GM19452 (cell line): ENCODE measurements around the gene RGMA.

ENCODE experiments used
- ATAC-seq: cut with Tn5 transposase; IDR thresholded peaks from one replicate; pipeline ENCODE4 v1.9.1; 2021; ENCODE audit not compliant: unreplicated experiment

RGMA gene

DNA sequence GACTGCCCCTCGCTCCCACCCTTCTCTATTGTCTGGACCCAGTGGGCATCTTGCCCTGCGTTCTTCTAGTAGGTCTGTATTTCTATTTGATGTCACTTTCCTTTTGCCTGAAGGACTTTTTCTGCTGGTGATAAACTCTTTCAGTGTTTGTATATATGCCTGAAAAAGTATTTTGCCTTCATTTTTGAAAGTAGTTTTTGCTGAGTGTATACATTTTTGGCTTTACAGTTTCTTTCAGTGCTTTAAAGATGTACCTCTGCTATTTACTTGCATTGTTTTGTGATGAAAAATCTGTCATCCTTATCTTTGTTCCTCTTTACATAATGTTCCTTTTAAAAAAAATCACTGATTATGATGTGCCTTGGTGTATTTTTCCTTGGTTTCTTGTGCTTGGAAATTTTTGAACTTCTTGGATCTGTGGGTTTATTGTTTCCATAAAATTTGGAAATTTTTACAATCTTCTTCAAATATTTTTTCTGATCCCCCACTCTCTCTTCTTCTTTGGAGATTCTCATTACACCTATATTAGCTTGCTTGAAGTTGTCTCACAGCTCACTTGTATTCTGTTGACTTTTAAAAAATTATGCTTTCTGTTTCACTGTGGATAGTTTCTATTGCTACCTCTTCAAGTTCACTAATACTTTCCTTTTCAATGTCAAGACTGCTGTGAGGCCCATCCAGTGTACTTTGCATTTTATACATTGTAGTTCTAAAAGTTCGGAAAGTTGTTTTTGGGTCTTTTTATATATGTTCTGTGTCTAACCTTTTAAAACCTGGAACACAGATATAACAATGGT lies 67.8 kb downstream of the RGMA start:
- peak; percentile 72 for ATAC-seq

DNA sequence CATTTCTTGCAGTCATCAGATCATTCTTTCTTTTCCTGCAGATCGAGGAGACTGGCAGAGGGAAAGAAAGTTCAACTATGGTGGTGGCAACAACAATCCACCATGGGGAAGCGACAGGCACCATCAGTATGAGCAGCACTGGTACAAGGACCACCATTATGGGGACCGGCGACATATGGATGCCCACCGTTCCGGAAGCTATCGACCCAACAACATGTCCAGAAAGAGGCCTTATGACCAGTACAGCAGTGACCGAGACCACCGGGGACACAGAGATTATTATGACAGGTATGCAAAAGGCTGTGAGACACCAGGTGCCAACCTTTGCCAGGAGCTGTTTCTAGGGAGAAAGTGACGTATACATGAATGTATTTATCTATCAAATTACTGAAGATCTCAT lies 69.0 kb downstream of the RGMA start:
- no peak for ATAC-seq

DNA sequence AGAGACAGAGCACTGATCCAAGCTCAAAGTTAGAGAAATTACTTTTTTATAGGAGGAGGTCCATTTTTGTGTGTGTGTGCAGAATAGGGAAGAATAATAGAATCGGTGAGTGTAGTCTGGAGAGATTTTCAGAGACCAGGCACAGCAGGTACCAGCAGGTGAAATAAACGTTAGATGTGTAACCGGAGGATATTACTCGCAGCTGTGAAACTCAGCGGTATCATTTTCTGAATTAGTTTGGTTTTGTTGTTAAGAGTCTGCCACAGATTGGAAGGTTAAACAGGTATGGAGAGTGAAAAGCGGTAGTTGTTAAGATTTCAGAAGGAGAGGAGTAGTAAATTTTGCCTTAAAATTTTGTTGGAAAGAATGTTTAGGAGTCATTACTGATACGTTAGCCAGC lies 69.9 kb downstream of the RGMA start:
- ATAC-seq: no peak

DNA sequence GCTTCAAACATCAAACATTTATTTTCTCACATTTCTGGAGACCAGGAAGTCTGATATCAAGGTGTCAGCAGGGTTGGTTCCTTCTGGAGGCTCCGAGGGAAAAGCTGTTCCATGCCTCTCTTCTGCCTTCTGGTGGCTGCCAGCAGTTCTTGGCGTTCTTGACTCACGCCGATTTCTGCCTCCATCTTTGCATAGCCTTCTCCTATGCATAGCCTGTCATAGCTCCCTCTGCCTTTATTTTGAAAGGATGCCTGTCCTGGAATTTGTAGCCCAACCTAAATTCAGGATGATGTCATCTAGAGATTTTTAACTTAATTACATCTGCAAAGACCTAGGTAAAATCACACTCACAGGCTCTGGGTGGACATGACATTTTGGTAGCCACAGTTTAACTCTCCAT lies 70.4 kb downstream of the RGMA start:
- no peak for ATAC-seq

DNA sequence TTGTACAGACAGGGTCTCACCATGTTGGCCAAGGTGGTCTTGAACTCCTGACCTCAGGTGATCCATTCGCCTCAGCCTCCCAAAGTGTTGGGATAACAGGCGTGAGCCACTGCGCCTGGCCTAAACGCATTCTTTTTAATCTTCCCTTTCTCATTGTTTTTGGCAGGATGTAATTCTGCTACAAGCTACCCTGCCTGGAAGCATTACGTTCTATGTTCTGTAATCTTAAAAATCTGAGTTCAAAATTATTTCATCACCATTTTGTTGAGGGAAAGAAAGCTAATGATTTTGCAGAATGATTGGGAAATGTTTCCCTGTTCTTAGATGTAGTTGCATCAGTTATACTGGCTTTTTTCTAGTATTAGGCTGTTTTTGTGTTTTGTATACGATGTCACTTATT lies 71.5 kb downstream of the RGMA start:
- ATAC-seq: no peak

DNA sequence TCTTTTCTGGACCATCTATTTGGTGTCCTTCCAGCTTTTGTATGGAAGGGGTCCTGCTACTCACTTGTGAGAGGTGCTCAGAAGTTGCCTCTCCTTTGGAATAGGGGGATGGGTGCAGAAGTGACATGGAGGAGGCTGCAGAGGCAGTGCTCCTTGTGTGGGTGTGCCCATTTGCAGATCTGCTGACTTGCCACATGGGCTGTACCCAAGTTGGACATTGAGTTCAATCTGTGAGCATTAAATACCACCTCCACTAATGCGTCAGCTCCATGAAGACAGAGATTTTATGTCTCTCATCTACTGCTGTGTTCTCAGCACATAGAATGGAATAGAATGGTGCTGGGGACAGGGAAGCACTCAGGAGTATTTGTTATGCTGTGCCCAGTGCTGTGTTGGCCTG lies 76.2 kb downstream of the RGMA start:
- ATAC-seq: no peak

DNA sequence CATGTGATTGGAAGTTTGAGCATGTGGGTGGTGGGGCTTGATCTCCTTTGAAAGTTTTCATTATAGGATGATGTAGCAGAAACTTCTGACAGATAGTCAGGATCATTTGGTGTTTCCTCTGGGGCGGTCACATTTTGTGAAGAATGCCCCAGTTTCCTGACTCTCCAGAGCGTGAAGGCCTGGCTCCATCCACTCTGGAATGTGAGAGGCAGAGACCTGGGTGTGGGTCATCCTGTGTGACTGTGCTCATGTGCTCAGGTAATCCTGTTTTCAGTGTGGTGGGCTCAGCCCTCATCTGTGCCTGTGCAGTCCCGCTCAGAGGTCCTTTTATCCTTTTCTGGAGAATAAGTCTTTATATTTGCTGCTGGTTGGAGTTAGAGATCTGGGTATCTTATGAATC lies 81.0 kb downstream of the RGMA start:
- ATAC-seq: no peak

DNA sequence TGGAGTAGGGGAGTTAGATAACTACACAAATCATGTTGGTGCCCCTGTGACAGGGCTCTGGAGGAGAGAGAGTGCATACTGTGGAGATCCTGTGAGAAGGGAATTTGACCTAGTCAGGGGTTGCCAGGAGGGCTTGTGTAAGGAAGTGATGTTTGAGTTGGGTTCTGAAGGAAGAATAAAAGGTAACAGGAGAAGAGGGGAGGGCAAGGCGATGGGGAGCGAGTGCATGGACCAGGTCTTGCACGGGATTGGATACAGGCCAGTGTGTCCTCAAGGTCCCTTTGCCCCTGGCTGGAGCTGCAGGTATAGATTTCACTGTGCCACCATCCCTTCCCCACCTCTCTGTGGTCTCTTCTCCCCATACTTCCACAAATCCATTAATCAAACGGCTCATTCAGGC lies 83.9 kb downstream of the RGMA start:
- ATAC-seq: no peak

DNA sequence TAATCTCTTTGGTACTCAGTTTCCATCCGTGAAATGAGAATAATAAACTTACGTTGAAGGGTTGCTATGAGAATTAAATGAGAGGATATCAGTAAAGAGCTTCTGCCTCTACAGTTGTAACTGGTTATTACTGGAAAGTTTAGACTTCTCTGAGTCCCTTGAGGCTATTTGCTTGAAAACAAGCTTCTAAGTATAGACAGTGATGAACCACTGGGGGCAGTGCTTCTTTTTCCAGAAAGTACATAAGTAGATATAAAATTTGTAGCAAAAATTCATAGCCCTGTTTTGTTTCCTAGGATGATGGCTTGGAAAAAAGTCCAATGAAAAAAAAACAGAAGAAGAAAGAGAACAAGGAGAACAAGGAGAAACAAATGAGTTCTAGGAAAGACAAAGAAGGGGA lies 87.1 kb downstream of the RGMA start:
- no peak for ATAC-seq

DNA sequence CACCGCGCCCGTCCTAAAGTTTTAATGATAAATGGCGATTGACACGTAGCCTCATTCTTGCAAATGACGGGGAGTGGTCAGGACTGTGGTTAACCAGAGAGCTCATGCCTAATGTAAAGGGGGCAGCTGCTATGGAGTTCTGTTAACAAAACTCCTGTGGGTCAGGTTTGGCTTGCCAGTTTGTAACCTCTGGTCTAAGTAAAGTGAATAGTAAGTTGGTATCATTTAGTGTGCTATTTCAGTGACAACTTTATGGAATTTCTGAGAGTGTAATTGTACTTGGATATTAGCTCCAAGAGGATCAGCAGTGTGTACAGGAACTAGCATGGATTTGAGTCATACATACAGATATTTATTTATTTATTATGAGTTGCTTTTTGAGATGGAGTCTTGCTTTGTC lies 87.9 kb downstream of the RGMA start:
- ATAC-seq: no peak

DNA sequence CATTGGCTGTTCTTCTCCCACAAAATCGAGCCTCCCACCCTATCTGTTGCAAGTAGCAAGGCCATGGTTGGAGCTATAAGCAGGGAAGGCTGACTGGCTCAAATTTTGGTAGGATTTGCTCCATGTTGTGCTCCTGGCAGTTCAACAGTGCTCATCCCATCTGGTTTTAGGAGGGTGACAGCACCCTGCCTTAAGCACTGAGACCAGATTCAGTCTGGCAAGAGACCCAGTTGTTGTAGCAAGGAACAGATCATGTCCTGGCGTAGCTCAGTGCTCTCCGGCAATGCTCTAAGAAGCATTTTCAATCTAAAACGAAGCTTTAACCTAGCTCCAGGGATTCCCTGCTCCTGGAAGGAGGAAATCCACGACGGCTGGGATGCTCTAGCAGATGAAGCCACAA lies 91.2 kb downstream of the RGMA start:
- no peak for ATAC-seq

DNA sequence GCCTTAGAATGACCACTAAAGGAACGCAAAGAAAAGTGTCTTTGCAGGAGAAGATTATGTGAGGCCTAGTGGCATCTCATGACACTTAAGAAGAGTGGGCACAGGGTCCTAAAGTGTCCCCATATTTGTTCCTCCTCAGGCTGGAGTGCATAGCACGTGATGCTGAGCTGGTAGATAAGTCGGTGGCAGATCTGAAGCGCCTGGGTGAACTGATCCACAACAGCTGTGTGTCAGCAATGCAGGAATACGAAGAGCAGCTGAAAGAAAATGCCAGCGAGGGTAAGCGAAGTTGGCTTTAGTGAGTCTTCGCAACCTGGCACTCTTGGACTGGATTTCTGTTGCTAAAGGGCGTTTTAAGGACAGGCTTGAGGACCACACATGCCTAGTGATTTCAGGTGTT lies 96.3 kb downstream of the RGMA start:
- ATAC-seq: no peak

DNA sequence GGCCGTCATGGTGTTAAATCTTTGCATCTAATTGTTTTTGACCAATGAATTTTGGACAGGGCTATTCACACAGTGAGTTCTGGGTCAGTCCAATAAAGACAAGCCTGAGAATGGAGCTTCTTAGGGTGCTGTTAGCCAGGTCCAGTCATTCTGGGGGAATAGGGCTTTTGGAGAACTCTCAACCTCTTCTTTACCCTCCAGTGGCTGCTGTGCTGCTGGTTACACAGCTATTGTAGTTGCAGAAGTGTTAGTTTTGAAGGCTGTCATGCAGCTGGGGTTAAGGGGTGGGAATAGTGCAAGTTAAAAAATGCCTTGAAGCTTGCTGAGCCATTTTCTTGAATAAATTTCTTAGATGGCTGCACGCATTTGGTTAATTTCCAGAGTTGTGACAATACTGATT lies 99.0 kb downstream of the RGMA start:
- ATAC-seq: no peak

DNA sequence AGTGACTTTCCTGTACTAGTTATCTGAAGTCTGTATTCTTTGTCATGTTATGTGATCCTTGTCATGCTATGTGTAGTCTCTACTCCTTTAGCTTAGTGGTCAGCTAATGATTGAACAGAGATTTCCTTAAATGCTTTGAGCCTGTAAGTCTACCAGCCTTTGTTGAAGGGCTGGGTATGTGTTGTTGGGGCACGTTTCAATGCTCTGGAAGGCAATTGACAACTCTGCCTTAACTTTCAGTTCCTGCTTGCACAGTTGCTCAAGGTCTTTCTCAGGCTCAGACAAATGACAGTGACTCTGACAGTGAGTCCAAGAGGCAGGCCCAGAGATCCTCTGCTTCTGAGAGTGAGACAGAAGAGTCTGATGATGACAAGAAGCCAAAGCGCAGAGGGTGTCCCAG lies 99.5 kb downstream of the RGMA start:
- peak; percentile 86 for ATAC-seq
